Spleen (tissue), 11 donors: ENCODE data around the gene DGKB. TPM values are rescaled to one million over a fixed set of nuclear protein-coding genes. Genes with fewer than 3 reads are reported as not detected.
A peak's percentile ranks its signal among the peaks of the same experiment; 100 is the strongest.

Experiments used
- DNase-seq: peaks from one replicate; pipeline ENCODE4 v3.0.0-alpha.2; 2020
- H3K27ac ChIP-seq, 8 donors: fragments of 200-600 bp; sonication (generic) in 7 of 8; 1 replicate in 4 of 8; 2 replicates in 4 of 8; pipeline versions ENCODE4 v1.5.0 to v1.8.0; 2016 to 2021; ENCODE audit warnings: inconsistent platforms in 4 of 8, mild to moderate bottlenecking in 4 of 8, moderate library complexity in 1 of 8
- H3K27me3 ChIP-seq, 7 donors: fragments of 200-600 bp; sonication (generic) in 6 of 7; replicated peaks in 1 of 7; 1 replicate in 4 of 7; 2 replicates in 3 of 7; pipeline versions ENCODE4 v1.5.0 to v1.8.0; 2016 to 2021; ENCODE audit warnings: inconsistent platforms in 3 of 7, mild to moderate bottlenecking in 1 of 7
- H3K36me3 ChIP-seq, 6 donors: fragments of 200-600 bp; sonication (generic) in 5 of 6; 1 replicate in 4 of 6; 2 replicates in 2 of 6; pipeline versions ENCODE4 v1.5.0 to v1.8.0; 2016 to 2021; ENCODE audit warnings: inconsistent platforms in 2 of 6
- H3K4me1 ChIP-seq, 6 donors: fragments of 200-600 bp; sonication (generic) in 5 of 6; 1 replicate in 3 of 6; 2 replicates in 3 of 6; pipeline versions ENCODE4 v1.5.0 to v1.8.0; 2016 to 2021; ENCODE audit warnings: inconsistent platforms in 3 of 6
- H3K4me3 ChIP-seq, 8 donors: fragments of 200-600 bp; sonication (generic) in 7 of 8; 1 replicate in 4 of 8; 2 replicates in 4 of 8; pipeline versions ENCODE4 v1.5.0 to v1.8.0; 2016 to 2021; ENCODE audit warnings: inconsistent platforms in 4 of 8, mild to moderate bottlenecking in 4 of 8, moderate library complexity in 2 of 8
- H3K9me3 ChIP-seq, 8 donors: fragments of 200-600 bp; sonication (generic) in 7 of 8; 1 replicate in 4 of 8; 2 replicates in 4 of 8; pipeline versions ENCODE4 v1.5.0 to v1.8.0; 2016 to 2021; ENCODE audit warnings: inconsistent platforms in 4 of 8
- POLR2A ChIP-seq, 3 donors: fragments of 450-650 bp; IDR thresholded peaks; one replicate each; pipeline ENCODE4 v1.5.1; 2017; ENCODE audit warnings: antibody characterized with exemption in 3 of 3, mild to moderate bottlenecking in 1 of 3
- POLR2AphosphoS5 ChIP-seq, 3 donors: sonication (generic); formaldehyde crosslinking; IDR thresholded peaks; one replicate each; pipeline ENCODE4 v1.5.1; 2017; ENCODE audit warnings: antibody characterized with exemption in 3 of 3
- WGBS, 5 donors: extraction: QIAGEN DNeasy Blood & Tissue Kit in 3 of 5; methylation state at CpG; one replicate each; pipeline versions ENCODE4 v1.1.5 to v1.1.7; 2013 to 2018; 5-methylcytosine and 5-hydroxymethylcytosine counted together
- intact Hi-C: fragments of 100-400 bp; cut with DNase I; formaldehyde crosslinking; loops from one replicate; pipeline ENCODE4 v1.15.0; 2023; ENCODE audit warnings: low total_unique reads
- polyA plus RNA-seq, 3 donors: library from polyadenylated mRNA; stranded (reverse); fragments of 200-250 nt; gene quantifications; one replicate each; pipeline ENCODE4 v1.2.1, GENCODE V29; 2013
- total RNA-seq, 7 donors: library from RNA; depleted of rRNA in 3 of 7; stranded (reverse); fragments of >200 nt in 3 of 7; fragmentation: NEBNext Ultra II Directional in 4 of 7; extraction: Animal tissue kit (Norgen Biotek cat#: 25700) in 4 of 7; gene quantifications; one replicate each; pipeline versions ENCODE4 v1.1.0 to v1.2.1, GENCODE V29; 2016 to 2021
- TF ChIP-seq, protein P1 (sequence below), 11 experiments: fragments of 200-600 bp in 7 of 11; fragments of 450-650 bp in 4 of 11; sonication (generic) in 4 of 11; IDR thresholded peaks in 8 of 11; conservative IDR thresholded peaks in 3 of 11; 1 replicate in 7 of 11; 2 replicates in 4 of 11; pipeline versions ENCODE4 v1.4.0 to v1.8.0; 2016 to 2021; ENCODE audit warnings: antibody characterized with exemption in 11 of 11, inconsistent platforms in 4 of 11, mild to moderate bottlenecking in 1 of 11
- donor health status: healthy with polysubstance abuse.
- donor health status: DM: no; HTN: no; CAD: no; lungs with moderate emphysema.
- donor health status: DM: no; HTN: no; CAD: no.
- donor health status: Bipolar disorder and iron deficiency.
- donor health status: healthy.
- donor health status: DM: no; HTN: no; CAD: no.
- donor health status: DM: yes; HTN: yes; CAD: no.

DGKB gene
- total and polyA plus RNA-seq, 10 donors, result 0.02 to 0.26 (median 0.03) TPM; not detected in 6

DNA sequence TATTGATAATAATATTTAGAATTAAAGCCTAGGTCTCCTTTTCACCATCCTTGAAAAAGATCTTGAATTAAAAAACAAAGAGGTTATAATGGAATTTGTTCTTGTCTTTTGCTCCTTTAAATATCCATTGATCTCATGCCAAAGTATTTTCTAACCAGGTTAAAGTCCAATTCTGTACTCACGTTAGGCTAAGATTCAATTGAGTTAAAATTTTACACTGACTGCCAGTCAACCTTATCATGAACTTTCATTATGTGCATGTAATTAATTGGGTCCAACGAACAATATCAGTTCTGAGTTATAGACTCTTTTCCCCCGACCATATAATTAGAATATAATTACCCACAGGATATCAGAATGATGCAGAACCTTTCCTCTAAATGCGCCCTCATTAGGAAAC lies 266.6 kb downstream of the DGKB start:
- 71 to 84% (median 75%) methylated on average over 4 of the region's 4 CpGs for WGBS, 5 donors
- no peaks in the 10 kb centered on the region for H3K9me3 ChIP-seq
- H3K27me3 ChIP-seq, result no peaks in the 10 kb centered on the region
- DNase-seq, result no peak
- H3K4me1 ChIP-seq, result no peaks in the 10 kb centered on the region
- no peaks in the 10 kb centered on the region for H3K36me3 ChIP-seq
- TF ChIP-seq POLR2AphosphoS5 (IDR thresholded peaks at IDR 0.05), result no peak
- TF ChIP-seq POLR2A (IDR thresholded peaks at IDR 0.05), result no peak
- TF ChIP-seq, protein P1, sequence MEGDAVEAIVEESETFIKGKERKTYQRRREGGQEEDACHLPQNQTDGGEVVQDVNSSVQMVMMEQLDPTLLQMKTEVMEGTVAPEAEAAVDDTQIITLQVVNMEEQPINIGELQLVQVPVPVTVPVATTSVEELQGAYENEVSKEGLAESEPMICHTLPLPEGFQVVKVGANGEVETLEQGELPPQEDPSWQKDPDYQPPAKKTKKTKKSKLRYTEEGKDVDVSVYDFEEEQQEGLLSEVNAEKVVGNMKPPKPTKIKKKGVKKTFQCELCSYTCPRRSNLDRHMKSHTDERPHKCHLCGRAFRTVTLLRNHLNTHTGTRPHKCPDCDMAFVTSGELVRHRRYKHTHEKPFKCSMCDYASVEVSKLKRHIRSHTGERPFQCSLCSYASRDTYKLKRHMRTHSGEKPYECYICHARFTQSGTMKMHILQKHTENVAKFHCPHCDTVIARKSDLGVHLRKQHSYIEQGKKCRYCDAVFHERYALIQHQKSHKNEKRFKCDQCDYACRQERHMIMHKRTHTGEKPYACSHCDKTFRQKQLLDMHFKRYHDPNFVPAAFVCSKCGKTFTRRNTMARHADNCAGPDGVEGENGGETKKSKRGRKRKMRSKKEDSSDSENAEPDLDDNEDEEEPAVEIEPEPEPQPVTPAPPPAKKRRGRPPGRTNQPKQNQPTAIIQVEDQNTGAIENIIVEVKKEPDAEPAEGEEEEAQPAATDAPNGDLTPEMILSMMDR (IDR thresholded peaks at IDR 0.05 in 8 of 11, conservative IDR thresholded peaks at IDR 0.05 in 3 of 11), result no peak
- no peak overlapping the region for H3K4me3 ChIP-seq
- intact Hi-C loops, result no loop called here
- H3K27ac ChIP-seq, result no peak overlapping the region

DNA sequence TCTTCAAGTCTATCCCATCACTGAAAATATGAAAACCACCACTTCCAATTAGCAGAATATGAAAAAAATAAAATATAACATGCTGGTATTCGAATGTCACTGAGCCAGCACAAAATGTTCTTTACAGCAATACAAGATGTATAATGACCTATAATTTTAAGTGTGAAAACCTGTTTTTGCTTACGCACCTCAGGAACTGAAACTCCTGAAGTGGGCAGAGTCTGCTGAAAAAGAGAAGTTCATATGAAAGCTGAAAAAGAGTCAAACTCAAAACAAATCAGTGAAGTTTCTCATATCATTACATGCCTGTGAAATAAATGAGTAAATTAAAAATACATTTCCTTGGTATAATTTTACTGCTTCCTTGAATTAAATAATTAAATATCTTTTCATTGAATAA lies 272.5 kb downstream of the DGKB start:
- Histone ChIP-seq H3K9me3 (no peaks in the 10 kb centered on the region), H3K27me3 (no peaks in the 10 kb centered on the region), H3K36me3 (no peaks in the 10 kb centered on the region), H3K27ac (peak overlapping the region in 1 of 8 donors; percentile 4), H3K4me1 (no peaks in the 10 kb centered on the region), H3K4me3 (no peak overlapping the region)
- DNase-seq, result no peak
- 57 to 79% (median 61%) methylated on average over 2 of the region's 2 CpGs for whole genome bisulfite sequencing, 5 donors
- intact Hi-C loops, result no loop called here
- TF ChIP-seq, protein P1 (IDR thresholded peaks at IDR 0.05 in 8 of 11, conservative IDR thresholded peaks at IDR 0.05 in 3 of 11), result no peak
- no peak for TF ChIP-seq POLR2AphosphoS5 (IDR thresholded peaks at IDR 0.05)
- TF ChIP-seq POLR2A (IDR thresholded peaks at IDR 0.05), result no peak

DNA sequence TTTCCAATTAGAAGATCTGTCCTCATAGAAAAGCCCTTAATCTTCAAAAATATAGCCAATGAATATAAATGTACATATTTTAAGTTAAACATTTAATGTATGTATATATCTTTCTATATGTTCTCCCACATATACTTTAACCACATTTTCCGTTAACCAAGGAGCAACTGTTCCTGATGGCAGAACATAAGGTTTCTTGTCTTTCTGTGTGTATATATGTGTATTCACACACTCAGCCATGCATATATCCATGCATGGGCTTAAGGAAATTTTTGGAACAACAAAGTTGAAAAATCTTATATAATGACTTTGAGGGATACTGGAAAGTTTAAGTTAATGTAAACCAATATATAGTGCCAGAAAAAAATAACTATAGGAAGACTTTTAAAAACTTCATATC lies 274.0 kb downstream of the DGKB start:
- Histone ChIP-seq H3K36me3 (no peaks in the 10 kb centered on the region), H3K4me3 (no peak overlapping the region), H3K27ac (no peak overlapping the region), H3K9me3 (no peaks in the 10 kb centered on the region), H3K27me3 (no peaks in the 10 kb centered on the region), H3K4me1 (no peaks in the 10 kb centered on the region)
- intact Hi-C loops, result no loop called here
- no peak for TF ChIP-seq POLR2AphosphoS5 (IDR thresholded peaks at IDR 0.05)
- TF ChIP-seq, protein P1 (IDR thresholded peaks at IDR 0.05 in 8 of 11, conservative IDR thresholded peaks at IDR 0.05 in 3 of 11), result no peak
- TF ChIP-seq POLR2A (IDR thresholded peaks at IDR 0.05), result no peak
- 84 to 96% (median 96%) methylated on average over 1 of the region's 1 CpG for WGBS, 5 donors
- no peak for DNase-seq

DNA sequence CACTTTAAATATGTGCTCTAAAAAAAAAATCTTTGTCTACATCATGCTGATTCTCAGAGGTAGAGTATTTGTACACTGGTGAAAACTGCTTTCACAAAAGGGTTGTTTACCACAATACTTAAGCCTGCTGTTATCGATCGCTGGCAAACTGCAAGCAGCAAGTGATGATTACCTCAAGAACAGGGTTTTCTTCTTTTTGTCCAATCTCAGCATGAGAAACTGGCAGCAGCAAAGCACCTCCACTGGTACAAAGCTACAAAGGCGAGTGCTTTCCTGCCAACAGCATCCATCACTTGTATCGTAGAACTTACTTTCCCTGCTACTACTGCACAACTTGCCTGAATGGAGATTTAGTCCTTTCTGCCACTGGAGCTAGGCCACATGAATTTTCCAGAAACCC lies 276.5 kb downstream of the DGKB start:
- WGBS, 5 donors, result 82 to 93% (median 91%) methylated on average over 4 of the region's 4 CpGs

More for the DNA sequence above, 276.5 kb downstream of the DGKB start:
- H3K27ac ChIP-seq, result no peak overlapping the region
- H3K4me3 ChIP-seq, result no peak overlapping the region
- DNase-seq, result no peak
- intact Hi-C loops, result no loop called here
- no peaks in the 10 kb centered on the region for H3K27me3 ChIP-seq
- H3K4me1 ChIP-seq, result no peaks in the 10 kb centered on the region
- no peaks in the 10 kb centered on the region for H3K36me3 ChIP-seq
- TF ChIP-seq, protein P1 (IDR thresholded peaks at IDR 0.05 in 8 of 11, conservative IDR thresholded peaks at IDR 0.05 in 3 of 11), result no peak
- no peak for TF ChIP-seq POLR2AphosphoS5 (IDR thresholded peaks at IDR 0.05)
- TF ChIP-seq POLR2A (IDR thresholded peaks at IDR 0.05), result no peak
- H3K9me3 ChIP-seq, result no peaks in the 10 kb centered on the region
